NT2/D1 (cell line): Measurements from ENCODE around the gene NDUFAF2.

Experiments used
- SUZ12 ChIP-seq: IDR thresholded peaks from 2 replicates; pipeline ENCODE4 v1.6.1; 2011; ENCODE audit not compliant: insufficient read length, insufficient read depth; ENCODE audit errors: extremely low read depth
- YY1 ChIP-seq: IDR thresholded peaks from 2 replicates; pipeline ENCODE4 v1.6.1; 2011; ENCODE audit not compliant: insufficient read length, insufficient read depth
- ZNF274 ChIP-seq: IDR thresholded peaks from 2 replicates; pipeline ENCODE4 v1.6.1; 2011; ENCODE audit warnings: mild to moderate bottlenecking, low read depth, low read length

GRCh38 chr5:61053937-61054336 lies 108.9 kb downstream of the NDUFAF2 start:
- TF ChIP-seq YY1 = no peak
- TF ChIP-seq ZNF274 = no peak
- no peak for TF ChIP-seq SUZ12
